GM12878 (cell line): Measurements from ENCODE around the gene BANP. TPM values are rescaled to one million over a fixed set of nuclear protein-coding genes. Genes with fewer than 3 reads are reported as not detected.
"Not testable (repeated sequence)": the region's sequence is repeated elsewhere in the genome, so short reads cannot be mapped to it uniquely, and the experiment has no call there.

Experiments used
- ATAC-seq: fragments of 200-7000 bp; cut with Tn5 transposase; 3 replicates; pipeline ENCODE4 v1.9.1; 2020; ENCODE audit warnings: mild to moderate bottlenecking, moderate library complexity
- BruUV-seq: library from RNA; stranded (reverse); fragments of 400-500 nt; replicated peaks from 2 replicates; lab custom pipeline; 2021; lab: Mats Ljungman, UMichigan
- CTCF ChIA-PET: fragments of 300-600 bp; sonication (Branson Sonifier 250); formaldehyde crosslinking; extraction: SDS; loops from one replicate; lab custom pipeline; 2021; ENCODE audit warnings: inconsistent platforms; lab: Yijun Ruan, JAX
- POLR2A ChIA-PET: fragments of 350-600 bp; formaldehyde crosslinking; extraction: SDS; loops from one replicate; lab custom pipeline; 2021; ENCODE audit warnings: inconsistent platforms; lab: Charles Lee
- RAD21 ChIA-PET: fragments of 300-600 bp; sonication (Branson Sonifier 250); formaldehyde crosslinking; loops from one replicate; lab custom pipeline; 2023; ENCODE audit warnings: antibody characterized with exemption; ENCODE audit not compliant: unreplicated experiment; lab: Charles Lee
- SMC1A ChIA-PET: fragments of 300-600 bp; sonication (Branson Sonifier 250); formaldehyde crosslinking; loops from one replicate; lab custom pipeline; 2023; ENCODE audit not compliant: unreplicated experiment, uncharacterized antibody; lab: Charles Lee
- DNase-seq: peaks from one replicate; pipeline ENCODE4 v3.0.0-alpha.2; 2011; ENCODE audit warnings: low read depth, low spot score
- FAIRE-seq: peaks from 3 replicates; lab custom pipeline; 2011; peaks lifted over from hg19 to GRCh38; lab: Jason Lieb, UNC
- H2AFZ ChIP-seq: 2 replicates; pipeline ENCODE4 v1.6.0; 2011; ENCODE audit warnings: low read depth, low read length, control low read depth; ENCODE audit not compliant: control insufficient read depth
- H3K27ac ChIP-seq: 2 replicates; pipeline ENCODE4 v1.5.1; 2011; ENCODE audit warnings: control low read depth; ENCODE audit not compliant: control insufficient read depth, insufficient read depth
- H3K27me3 ChIP-seq, 2 experiments: replicated peaks in 1 of 2; 2 replicates each; pipeline versions ENCODE4 v1.6.0 to v1.6.1; 2011; ENCODE audit warnings: low read length in 1 of 2; ENCODE audit not compliant: control insufficient read depth in 2 of 2, insufficient read depth in 2 of 2
- H3K36me3 ChIP-seq, 2 experiments: 2 replicates each; pipeline ENCODE4 v1.5.1; 2011; ENCODE audit warnings: low read length in 1 of 2; ENCODE audit not compliant: control insufficient read depth in 2 of 2, insufficient read depth in 2 of 2
- H3K4me1 ChIP-seq: 2 replicates; pipeline ENCODE4 v1.6.1; 2011; ENCODE audit warnings: mild to moderate bottlenecking, low read length, moderate library complexity, mixed read lengths; ENCODE audit not compliant: control insufficient read depth, insufficient read depth
- H3K4me2 ChIP-seq: 2 replicates; pipeline ENCODE4 v1.6.0; 2011; ENCODE audit warnings: control low read depth; ENCODE audit not compliant: control insufficient read depth, insufficient read depth
- H3K4me3 ChIP-seq: fragments of 200-600 bp; sonication (generic); 2 replicates; pipeline ENCODE4 v1.5.1; 2016
- H3K79me2 ChIP-seq: 2 replicates; pipeline ENCODE4 v1.6.0; 2011; ENCODE audit warnings: low read length; ENCODE audit not compliant: control insufficient read depth, insufficient read depth
- H3K9ac ChIP-seq: 2 replicates; pipeline ENCODE4 v1.8.0; 2011; ENCODE audit warnings: low read length, control low read depth, mixed read lengths; ENCODE audit not compliant: control insufficient read depth, insufficient read depth
- H3K9me3 ChIP-seq: replicated peaks from 3 replicates; pipeline ENCODE4 v1.5.1; 2011; ENCODE audit warnings: mild to moderate bottlenecking, low read length; ENCODE audit not compliant: control insufficient read depth, insufficient read depth
- H4K20me1 ChIP-seq: 2 replicates; pipeline ENCODE4 v1.6.0; 2011; ENCODE audit not compliant: control insufficient read depth, insufficient read depth
- WGBS: methylation state at CpG from one replicate; pipeline ENCODE4 v1.1.6; 2016; ENCODE audit warnings: low lambda C conversion rate; ENCODE audit not compliant: insufficient replicate concordance, insufficient coverage; ENCODE audit errors: missing lambda C conversion rate; 5-methylcytosine and 5-hydroxymethylcytosine counted together
- in situ Hi-C: fragments of 300-500 bp; cut with MboI; formaldehyde crosslinking; loops from 9 replicates; pipeline ENCODE4 v1.14.3; 2018; ENCODE audit warnings: mixed read lengths
- intact Hi-C: fragments of 100-400 bp; cut with micrococcal nuclease; formaldehyde crosslinking; loops from one replicate; pipeline ENCODE4 v1.14.2; 2022; ENCODE audit not compliant: unreplicated experiment
- polyA plus RNA-seq, 11 experiments: library from polyadenylated mRNA; depleted of rRNA in 4 of 11; unstranded in 6 of 11; stranded (reverse) in 5 of 11; fragments of >200 nt; fragmentation: Nextera tagmentation in 4 of 11; fragmentation: Illumina TruSeq in 1 of 11; extraction: Ambion mirVana in 4 of 11; extraction: Trizol in 1 of 11; gene quantifications; 1 replicate in 1 of 11; 2 replicates in 10 of 11; pipeline versions ENCODE4 v1.2.1 to v1.2.3, GENCODE V29; 2011 to 2016; ENCODE audit warnings: inconsistent platforms in 2 of 11, missing spikeins in 2 of 11, low read depth in 1 of 11
- total RNA-seq, 4 experiments: library from RNA; depleted of rRNA in 3 of 4; stranded (reverse); fragments of >200 nt in 3 of 4; fragmentation: Illumina TruSeq in 1 of 4; extraction: Trizol in 1 of 4; gene quantifications; 2 replicates each; pipeline versions ENCODE4 v1.2.1 to v1.2.3, GENCODE V29; 2013 to 2021

Gene BANP
- total and polyA plus RNA-seq, 10 of the 15 experiments (the other 5 are each of a cell fraction or from before 2014, with no cell fraction given): 3.9 to 21.9 (median 12.2) TPM

- in situ Hi-C loops, RAD21 ChIA-PET, ATAC-seq, H4K20me1 ChIP-seq, POLR2A ChIA-PET, SMC1A ChIA-PET, H3K4me2 ChIP-seq, H3K27ac ChIP-seq, H3K9me3 ChIP-seq, FAIRE-seq, H3K4me3 ChIP-seq, H3K9ac ChIP-seq, DNase-seq, H3K79me2 ChIP-seq, H2AFZ ChIP-seq, intact Hi-C loops, CTCF ChIA-PET, H3K36me3 ChIP-seq, BruUV-seq, H3K27me3 ChIP-seq, H3K4me1 ChIP-seq: not testable (repeated sequence)
- WGBS: 50% methylated on average over 35 of the region's 35 CpGs
Measured at GRCh38 chr16:88091221-88091971, 140.2 kb downstream of the BANP start.

- not testable (repeated sequence) for BruUV-seq
Measured at GRCh38 chr16:88091972-88092302, 140.7 kb downstream of the BANP start.

GRCh38 chr16:88092791-88093555 lies 141.7 kb downstream of the BANP start:
- FAIRE-seq, H3K4me1 ChIP-seq, H3K27me3 ChIP-seq, CTCF ChIA-PET, BruUV-seq, in situ Hi-C loops, H3K79me2 ChIP-seq, H3K4me2 ChIP-seq, H3K9me3 ChIP-seq, intact Hi-C loops, H2AFZ ChIP-seq, RAD21 ChIA-PET, DNase-seq, SMC1A ChIA-PET, H3K36me3 ChIP-seq, POLR2A ChIA-PET, H3K9ac ChIP-seq, H3K4me3 ChIP-seq, ATAC-seq, H4K20me1 ChIP-seq, H3K27ac ChIP-seq: not testable (repeated sequence)
- WGBS: 74% methylated on average over 21 of the region's 34 CpGs

More at GRCh38 chr16:88091972-88092302, 140.7 kb downstream of the BANP start:
- ATAC-seq, H3K9ac ChIP-seq, in situ Hi-C loops, H3K36me3 ChIP-seq, RAD21 ChIA-PET, SMC1A ChIA-PET, DNase-seq, H2AFZ ChIP-seq, H3K4me1 ChIP-seq, H3K79me2 ChIP-seq, FAIRE-seq, H3K27ac ChIP-seq, CTCF ChIA-PET, H4K20me1 ChIP-seq, H3K4me2 ChIP-seq, H3K9me3 ChIP-seq, H3K27me3 ChIP-seq, POLR2A ChIA-PET, intact Hi-C loops, H3K4me3 ChIP-seq: not testable (repeated sequence)
- WGBS: 15% methylated on average over 9 of the region's 9 CpGs
